HL-60 (cell line): ENCODE measurements around the gene GINM1.
A peak's percentile ranks its signal among the peaks of the same experiment; 100 is the strongest.

Source experiments
- DNase-seq, 2 experiments: peaks; one replicate each; pipeline ENCODE4 v3.0.0-alpha.2; 2010 to 2020; ENCODE audit warnings: low read depth in 1 of 2, low spot score in 1 of 2
- H3K27ac ChIP-seq: fragments of 250-450 bp; sonication (Bioruptor Pico); replicated peaks from 2 replicates; pipeline ENCODE4 v1.5.1; 2020; ENCODE audit warnings: mild to moderate bottlenecking, moderate library complexity
- H3K27me3 ChIP-seq: fragments of 250-450 bp; sonication (Bioruptor Pico); 2 replicates; pipeline ENCODE4 v1.5.1; 2021; ENCODE audit warnings: mild to moderate bottlenecking, moderate library complexity; ENCODE audit not compliant: insufficient read depth, poor library complexity, severe bottlenecking
- H3K4me3 ChIP-seq: replicated peaks from 2 replicates; pipeline ENCODE4 v1.5.1; 2011; ENCODE audit warnings: mild to moderate bottlenecking, control low read depth, low read length; ENCODE audit not compliant: insufficient read depth
- CTCF ChIP-seq: IDR thresholded peaks from one replicate; pipeline ENCODE4 v1.5.1; 2011; ENCODE audit warnings: low read length, control low read depth, inconsistent platforms; ENCODE audit not compliant: insufficient read depth
- GABPA ChIP-seq: IDR thresholded peaks from 2 replicates; pipeline ENCODE4 v1.6.1; 2012; ENCODE audit warnings: low read depth
- POLR2AphosphoS5 ChIP-seq: IDR thresholded peaks from 2 replicates; pipeline ENCODE4 v1.6.1; 2012; ENCODE audit warnings: low read depth
- REST ChIP-seq: IDR thresholded peaks from 2 replicates; pipeline ENCODE4 v1.6.1; 2012; ENCODE audit warnings: low read depth; ENCODE audit not compliant: insufficient replicate concordance
- SPI1 ChIP-seq: IDR thresholded peaks from 2 replicates; pipeline ENCODE4 v1.6.1; 2012; ENCODE audit warnings: low read depth, mild to moderate bottlenecking, borderline replicate concordance

Gene GINM1

GRCh38 chr6:149563928-149564325 is 2.2 kb upstream of the GINM1 start:
- Histone ChIP-seq H3K27ac (no peak overlapping the region), H3K4me3 (no peak overlapping the region), H3K27me3 (no peaks in the 10 kb centered on the region)
- TF ChIP-seq SPI1 (no peak), CTCF (no peak)
- DNase-seq: no peak

DNA sequence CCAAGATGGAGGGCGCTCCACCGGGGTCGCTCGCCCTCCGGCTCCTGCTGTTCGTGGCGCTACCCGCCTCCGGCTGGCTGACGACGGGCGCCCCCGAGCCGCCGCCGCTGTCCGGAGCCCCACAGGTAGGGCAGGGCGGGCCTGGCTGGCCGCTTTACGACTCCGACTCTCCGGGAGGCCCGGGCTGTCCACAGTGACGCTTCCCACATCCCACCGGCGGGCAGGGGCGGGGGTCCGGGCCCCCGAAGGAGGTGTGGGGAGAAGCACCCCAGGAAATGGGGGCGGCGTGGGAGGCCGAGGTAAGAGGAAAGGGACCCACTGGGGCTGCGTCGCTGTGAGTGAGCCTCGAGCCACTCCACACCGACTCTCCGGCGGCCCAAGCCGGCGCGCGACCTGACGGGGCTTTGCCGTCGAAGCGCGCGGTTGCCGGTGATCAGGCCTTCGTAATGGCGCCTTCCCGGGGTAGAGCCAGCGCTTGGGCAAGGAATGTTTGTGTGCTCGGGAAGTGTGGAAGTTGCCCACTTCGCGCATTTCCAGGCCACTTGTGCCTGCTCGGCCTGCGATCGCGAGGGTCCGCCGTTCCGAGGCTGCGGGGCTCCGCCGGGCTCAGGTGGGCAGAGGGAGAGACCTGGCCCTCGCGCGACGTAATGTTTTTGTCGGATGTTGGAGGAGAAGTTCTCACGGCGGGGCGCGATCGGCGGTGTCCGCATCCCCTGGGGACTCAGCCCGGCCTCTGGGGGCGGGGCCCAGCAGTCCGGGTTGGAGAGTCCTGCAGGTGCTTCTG is 427 bp downstream of the GINM1 start:
- peak overlapping the region; percentile 94 for H3K4me3 ChIP-seq
- H3K27me3 ChIP-seq: no peaks in the 10 kb centered on the region
- peak in 1 of 2 experiments; percentile 53 for DNase-seq
- peak overlapping the region; percentile 73 for H3K27ac ChIP-seq
- no peak for TF ChIP-seq SPI1
- TF ChIP-seq POLR2AphosphoS5: no peak
- no peak for TF ChIP-seq CTCF
- no peak for TF ChIP-seq GABPA
- no peak for TF ChIP-seq REST

- H3K27ac ChIP-seq: no peak overlapping the region
- H3K4me3 ChIP-seq: peak overlapping the region; percentile 94
- H3K27me3 ChIP-seq: no peaks in the 10 kb centered on the region
- TF ChIP-seq REST (no peak), GABPA (no peak), CTCF (no peak), POLR2AphosphoS5 (no peak), SPI1 (no peak)
- no peak for DNase-seq
Measured at GRCh38 chr6:149567194-149567586, 1.0 kb downstream of the GINM1 start.
